ENCODE measurements around the gene CDH4. TPM values are rescaled to one million over a fixed set of nuclear protein-coding genes. Genes with fewer than 3 reads are reported as not detected.

The CDH4 gene
- total RNA-seq, 1 donor from 2014 or later = 39.7 TPM

DNA sequence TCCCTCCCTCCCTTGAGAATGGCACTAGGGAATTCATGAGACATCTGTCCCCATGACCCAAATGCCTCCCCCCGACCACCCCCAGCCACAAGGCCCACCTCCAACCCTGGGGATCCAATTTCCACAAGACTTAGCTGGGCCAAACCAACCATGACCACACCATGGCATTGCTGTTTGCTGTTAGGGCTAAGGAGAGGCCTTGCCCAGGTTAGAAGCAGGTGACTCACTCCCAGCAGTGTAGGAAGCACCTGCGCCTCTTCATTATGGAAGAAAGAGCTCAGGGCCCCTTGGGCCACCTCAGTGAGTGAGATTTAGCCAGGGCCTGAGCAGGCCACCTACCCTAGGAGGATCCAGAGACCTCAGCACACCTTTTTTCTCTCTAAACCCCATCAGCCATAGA lies 475.7 kb downstream of the CDH4 start:
- Histone ChIP-seq H3K4me3 (ENCODE audit: low read depth, low read length) (no peak overlapping the region), H3K27me3 (ENCODE audit: control insufficient read depth, insufficient read depth, low read length) (no peaks in the 10 kb centered on the region), H3K36me3 (ENCODE audit: control insufficient read depth, insufficient read depth, low read length) (no peaks in the 10 kb centered on the region)
- DNase-seq (ENCODE audit: low read depth) = no peak
- TF ChIP-seq, protein P1, sequence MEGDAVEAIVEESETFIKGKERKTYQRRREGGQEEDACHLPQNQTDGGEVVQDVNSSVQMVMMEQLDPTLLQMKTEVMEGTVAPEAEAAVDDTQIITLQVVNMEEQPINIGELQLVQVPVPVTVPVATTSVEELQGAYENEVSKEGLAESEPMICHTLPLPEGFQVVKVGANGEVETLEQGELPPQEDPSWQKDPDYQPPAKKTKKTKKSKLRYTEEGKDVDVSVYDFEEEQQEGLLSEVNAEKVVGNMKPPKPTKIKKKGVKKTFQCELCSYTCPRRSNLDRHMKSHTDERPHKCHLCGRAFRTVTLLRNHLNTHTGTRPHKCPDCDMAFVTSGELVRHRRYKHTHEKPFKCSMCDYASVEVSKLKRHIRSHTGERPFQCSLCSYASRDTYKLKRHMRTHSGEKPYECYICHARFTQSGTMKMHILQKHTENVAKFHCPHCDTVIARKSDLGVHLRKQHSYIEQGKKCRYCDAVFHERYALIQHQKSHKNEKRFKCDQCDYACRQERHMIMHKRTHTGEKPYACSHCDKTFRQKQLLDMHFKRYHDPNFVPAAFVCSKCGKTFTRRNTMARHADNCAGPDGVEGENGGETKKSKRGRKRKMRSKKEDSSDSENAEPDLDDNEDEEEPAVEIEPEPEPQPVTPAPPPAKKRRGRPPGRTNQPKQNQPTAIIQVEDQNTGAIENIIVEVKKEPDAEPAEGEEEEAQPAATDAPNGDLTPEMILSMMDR (IDR thresholded peaks at IDR 0.05; ENCODE audit: insufficient read depth, low read length, poor library complexity, severe bottlenecking) = no peak

- H3K4me3 ChIP-seq (ENCODE audit: low read depth, low read length) = no peak overlapping the region
- H3K27me3 ChIP-seq (ENCODE audit: control insufficient read depth, insufficient read depth, low read length) = peaks cover 3% of the 10 kb centered on the region
- no peaks in the 10 kb centered on the region for H3K36me3 ChIP-seq (ENCODE audit: control insufficient read depth, insufficient read depth, low read length)
- TF ChIP-seq, protein P1 (IDR thresholded peaks at IDR 0.05; ENCODE audit: insufficient read depth, low read length, poor library complexity, severe bottlenecking) = no peak
- DNase-seq (ENCODE audit: low read depth) = no peak
Observed at GRCh38 chr20:61728326-61728725, 476.3 kb downstream of the CDH4 start.

DNA sequence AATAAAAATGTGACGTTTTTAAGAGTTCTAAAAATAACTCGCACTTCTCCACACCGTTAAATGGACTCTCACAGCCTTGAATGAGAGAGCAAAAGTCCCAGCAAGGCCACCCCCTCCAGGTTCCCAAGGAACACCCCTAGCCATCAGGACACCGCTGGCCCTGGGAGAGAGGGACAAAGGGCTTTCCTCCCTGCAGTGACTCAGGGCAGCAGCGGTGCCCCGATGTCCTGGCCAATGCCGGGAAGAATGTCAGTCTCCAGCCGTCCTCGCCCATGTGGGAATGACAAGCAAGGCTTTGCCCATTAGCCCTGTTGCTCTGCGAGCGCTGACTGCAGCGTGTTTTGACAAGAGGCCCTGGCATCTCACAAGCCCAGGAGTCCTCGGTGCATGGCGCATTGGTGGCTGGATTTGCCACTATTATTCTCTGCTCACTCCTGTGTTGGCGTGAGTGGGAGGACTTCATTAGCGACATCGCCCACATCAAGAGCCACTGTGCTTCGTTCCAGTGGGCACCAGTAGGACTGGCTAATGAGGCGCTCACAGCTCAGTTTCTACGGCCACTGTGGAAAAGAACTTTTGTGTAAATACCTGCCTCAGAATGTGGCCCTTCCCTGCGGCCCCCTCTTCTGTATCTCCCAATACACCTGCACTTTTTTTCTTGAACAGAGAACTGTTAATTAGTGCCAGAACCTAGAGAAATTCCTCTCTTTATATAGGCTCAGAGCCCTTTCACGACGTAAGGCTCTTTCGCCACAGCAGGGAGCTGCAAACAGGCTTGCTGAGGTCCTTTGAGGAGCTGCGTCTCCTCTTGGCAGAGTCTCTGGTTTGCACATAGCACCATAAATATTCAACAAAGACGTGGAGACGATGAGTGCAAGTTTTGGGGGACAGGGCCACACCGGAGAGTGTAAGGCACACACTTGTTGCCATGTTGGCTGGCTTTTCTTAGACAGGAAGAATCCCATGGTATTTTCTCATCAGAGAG lies 477.0 kb downstream of the CDH4 start:
- Histone ChIP-seq H3K4me3 (ENCODE audit: low read depth, low read length) (no peak overlapping the region), H3K36me3 (ENCODE audit: control insufficient read depth, insufficient read depth, low read length) (no peaks in the 10 kb centered on the region), H3K27me3 (ENCODE audit: control insufficient read depth, insufficient read depth, low read length) (peaks cover 8% of the 10 kb centered on the region)
- TF ChIP-seq, protein P1 (IDR thresholded peaks at IDR 0.05; ENCODE audit: insufficient read depth, low read length, poor library complexity, severe bottlenecking) = no peak
- no peak for DNase-seq (ENCODE audit: low read depth)

DNA sequence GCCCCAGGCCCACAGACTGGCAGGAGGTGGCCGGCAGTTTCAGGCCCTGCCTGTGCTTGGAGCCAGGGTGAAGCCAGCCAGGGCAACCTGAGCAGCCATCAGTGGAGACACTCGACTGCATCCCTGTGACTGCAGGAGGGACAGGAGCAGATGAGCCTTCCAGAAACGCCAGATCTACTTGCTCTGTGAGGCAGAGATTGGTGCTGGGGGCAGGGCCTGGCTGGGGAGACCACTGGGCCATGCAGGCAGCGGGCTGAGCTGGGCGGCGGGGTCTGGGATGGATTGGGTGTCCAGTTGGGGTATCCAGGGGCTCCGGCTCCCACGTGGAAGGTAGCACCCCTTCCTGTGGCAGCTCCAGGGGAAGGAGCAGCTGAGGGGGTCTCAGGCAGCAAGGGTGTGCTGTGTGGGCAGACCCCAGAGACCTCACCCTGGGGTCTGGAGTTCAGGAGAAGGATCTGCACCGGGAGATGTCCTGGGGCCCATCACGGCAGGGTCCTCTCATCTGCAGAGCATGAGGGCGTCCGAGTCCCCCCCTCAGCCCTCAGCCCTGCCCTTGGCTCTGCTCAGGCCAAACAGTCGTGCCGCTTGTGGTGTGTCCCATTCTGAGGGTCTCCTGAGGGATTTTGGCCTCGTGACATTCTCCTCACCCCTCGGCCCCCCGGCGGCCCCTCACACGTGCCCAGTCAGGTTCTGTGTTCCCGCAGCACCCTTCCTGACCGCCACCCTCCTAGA lies 478.7 kb downstream of the CDH4 start:
- Histone ChIP-seq H3K27me3 (ENCODE audit: control insufficient read depth, insufficient read depth, low read length) (peaks cover 11% of the 10 kb centered on the region), H3K36me3 (ENCODE audit: control insufficient read depth, insufficient read depth, low read length) (no peaks in the 10 kb centered on the region), H3K4me3 (ENCODE audit: low read depth, low read length) (no peak overlapping the region)
- no peak for DNase-seq (ENCODE audit: low read depth)
- TF ChIP-seq, protein P1 (IDR thresholded peaks at IDR 0.05; ENCODE audit: insufficient read depth, low read length, poor library complexity, severe bottlenecking) = no peak

GRCh38 chr20:61731363-61732181 lies 479.5 kb downstream of the CDH4 start:
- DNase-seq (ENCODE audit: low read depth) = no peak
- TF ChIP-seq, protein P1 (IDR thresholded peaks at IDR 0.05; ENCODE audit: insufficient read depth, low read length, poor library complexity, severe bottlenecking) = no peak
- no peak overlapping the region for H3K4me3 ChIP-seq (ENCODE audit: low read depth, low read length)
- H3K36me3 ChIP-seq (ENCODE audit: control insufficient read depth, insufficient read depth, low read length) = no peaks in the 10 kb centered on the region
- H3K27me3 ChIP-seq (ENCODE audit: control insufficient read depth, insufficient read depth, low read length) = peaks cover 11% of the 10 kb centered on the region
